ENCODE measurements around the gene CEP164.
"Not testable (repeated sequence)": the region's sequence is repeated elsewhere in the genome, so short reads cannot be mapped to it uniquely, and the experiment has no call there.

The CEP164 gene

DNA sequence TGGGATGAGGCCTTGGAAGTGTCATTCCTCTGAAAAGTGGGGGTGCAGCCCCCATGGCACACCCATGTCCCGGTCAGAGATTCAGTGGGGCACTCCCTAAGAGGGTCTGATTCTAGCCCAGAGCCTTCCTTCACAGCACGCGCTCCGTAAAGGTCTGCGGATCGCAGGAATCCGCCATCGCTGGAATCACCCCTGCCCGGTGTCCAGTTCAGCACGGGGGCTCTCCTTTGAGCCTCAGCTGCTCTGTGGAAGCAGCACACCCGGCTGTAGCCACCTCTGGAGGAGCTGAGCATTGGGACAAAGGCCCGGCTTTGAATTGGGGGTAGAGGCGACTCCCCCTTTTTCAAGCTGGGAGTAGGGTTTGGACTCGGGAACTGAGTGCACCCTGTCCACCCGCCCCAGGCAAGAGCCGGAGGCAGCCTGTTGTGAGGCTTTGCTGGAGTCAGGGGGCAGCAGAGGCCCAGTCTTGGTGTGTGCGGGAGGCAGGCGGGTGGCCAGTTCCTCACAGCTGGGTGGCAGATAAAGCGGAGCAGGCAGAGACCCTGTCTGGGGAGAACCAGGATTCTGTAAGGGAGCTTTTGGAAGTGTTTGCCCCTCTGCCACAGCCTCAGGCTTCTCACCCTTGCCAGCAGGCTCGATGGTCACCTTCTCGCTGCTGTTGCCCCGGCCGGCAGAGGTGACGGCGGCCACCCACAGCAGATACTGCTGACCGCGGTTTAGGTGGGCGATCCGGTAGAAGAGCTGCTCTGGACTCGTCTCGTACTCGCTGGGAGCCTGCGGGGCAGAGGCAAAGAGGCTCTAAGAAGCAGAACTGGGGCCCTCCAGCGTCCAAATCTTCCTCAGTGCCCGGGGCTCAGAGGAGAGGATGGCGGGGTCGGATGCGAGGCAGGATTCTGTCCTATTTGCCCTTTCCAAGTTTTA lies 115.9 kb downstream of the CEP164 start:
- peak; percentile 34 for DNase-seq

DNA sequence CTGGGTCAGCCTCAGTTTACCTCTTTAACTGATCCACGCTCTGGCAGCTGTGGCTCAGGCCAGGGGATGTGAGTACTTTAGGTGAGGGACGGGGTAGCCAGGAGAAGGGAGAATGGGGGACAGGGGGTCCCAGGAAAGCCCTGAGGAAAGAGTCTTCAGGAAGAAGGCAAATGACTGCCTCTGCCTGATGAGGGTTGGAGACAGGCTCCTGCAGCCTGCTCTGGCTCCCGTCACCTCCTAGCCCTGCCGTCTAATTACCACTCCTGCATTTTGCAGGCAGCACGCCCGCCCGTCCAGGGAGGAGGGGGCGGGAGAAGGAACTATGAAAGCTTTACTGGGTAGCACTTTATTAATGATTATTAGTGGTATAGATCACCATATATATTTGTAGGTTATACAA lies 116.6 kb downstream of the CEP164 start:
- in situ Hi-C loops (cut with HindIII; ENCODE audit: low pct_ligation_motif_present, low pct_unique_long_range_greater_than_20kb, low sequenced_read_pairs) = loop anchor here (25.0 kb wide), 1 partner anchor 368 kb away; the partner anchor contains the start of gene FXYD2
- no peak for DNase-seq

More for the DNA sequence above, 115.9 kb downstream of the CEP164 start:
- in situ Hi-C loops (cut with HindIII; ENCODE audit: low pct_ligation_motif_present, low pct_unique_long_range_greater_than_20kb, low sequenced_read_pairs) = loop anchor here (25.0 kb wide), 1 partner anchor 369 kb away; the partner anchor contains the start of gene FXYD2

DNA sequence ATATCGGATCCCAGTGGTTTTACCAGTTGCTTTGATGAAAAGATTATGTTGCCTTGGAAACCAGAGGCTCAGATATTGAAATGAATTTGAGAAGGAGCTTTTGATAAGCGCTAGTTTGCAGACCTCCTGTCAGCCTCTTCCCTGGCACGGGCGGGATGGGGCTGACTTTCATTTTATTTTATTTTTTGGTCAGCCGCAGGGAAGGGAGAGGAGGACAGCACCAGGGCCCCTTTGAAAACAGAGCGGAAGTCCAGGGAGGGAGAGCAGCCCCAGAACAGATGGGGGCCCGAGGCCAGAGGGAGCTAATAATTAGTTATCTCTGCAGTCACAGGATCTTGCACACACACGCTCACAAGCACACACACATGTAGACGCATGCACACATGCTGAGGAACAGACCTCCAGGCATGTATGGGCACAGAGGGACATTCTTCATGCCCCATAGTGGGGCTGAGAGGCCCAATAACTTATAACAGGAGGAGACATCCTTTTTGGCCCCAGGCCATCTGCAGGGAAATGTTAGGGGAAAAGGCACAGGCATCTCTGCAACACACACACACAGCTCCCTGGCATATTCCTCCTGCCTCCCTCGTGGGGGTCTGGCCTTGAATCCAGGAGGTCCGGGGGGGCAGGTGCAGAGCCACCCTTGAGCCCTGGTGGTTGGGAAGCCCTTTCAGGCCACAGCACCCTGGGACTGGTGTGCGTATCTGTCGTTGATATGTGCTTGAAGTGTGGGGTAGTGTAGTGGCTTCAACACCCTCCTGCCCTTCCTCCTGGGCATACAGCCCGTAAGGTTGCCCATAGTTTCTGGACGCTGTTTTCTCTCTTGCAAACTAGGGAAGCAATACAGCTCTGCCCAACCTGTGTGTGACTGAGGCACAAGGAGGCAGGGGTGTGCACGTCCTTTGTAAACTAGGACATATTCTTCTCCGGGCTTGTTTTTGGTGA lies 117.3 kb downstream of the CEP164 start:
- no peak for DNase-seq
- in situ Hi-C loops (cut with HindIII; ENCODE audit: low pct_ligation_motif_present, low pct_unique_long_range_greater_than_20kb, low sequenced_read_pairs) = loop anchor here (25.0 kb wide), 1 partner anchor 367 kb away; the partner anchor contains the start of gene FXYD2

DNA sequence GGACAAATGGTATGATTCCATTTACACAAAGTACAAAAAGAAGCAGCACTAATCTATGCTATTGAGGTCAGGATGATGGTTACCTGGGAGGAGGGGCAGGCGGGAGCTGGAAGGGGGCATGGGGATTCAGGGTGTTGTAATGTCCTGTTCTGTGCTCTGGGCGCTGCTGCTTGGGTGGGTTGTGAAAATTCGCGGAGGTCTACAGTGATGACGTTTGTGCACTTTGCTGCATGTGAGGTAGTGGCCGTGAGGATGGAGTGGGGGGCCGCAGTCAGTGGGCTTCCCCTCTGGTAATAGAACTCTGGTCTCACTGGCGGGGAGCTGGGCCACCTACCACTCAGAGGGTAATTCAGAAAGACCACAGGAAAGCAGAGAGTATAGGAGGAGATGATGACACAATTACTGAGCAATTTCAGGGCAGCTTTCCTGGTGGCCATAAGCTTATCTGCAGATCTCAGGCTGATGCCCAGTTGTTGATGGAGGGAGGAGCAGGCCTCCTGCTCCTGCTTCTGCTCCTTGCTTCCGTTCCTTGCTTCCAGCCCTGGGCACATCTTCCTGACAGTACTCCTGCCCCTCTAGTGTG lies 121.5 kb downstream of the CEP164 start:
- in situ Hi-C loops (cut with HindIII; ENCODE audit: low pct_ligation_motif_present, low pct_unique_long_range_greater_than_20kb, low sequenced_read_pairs) = loop anchor here (25.0 kb wide), 1 partner anchor 363 kb away; the partner anchor contains the start of gene FXYD2
- DNase-seq = no peak

DNA sequence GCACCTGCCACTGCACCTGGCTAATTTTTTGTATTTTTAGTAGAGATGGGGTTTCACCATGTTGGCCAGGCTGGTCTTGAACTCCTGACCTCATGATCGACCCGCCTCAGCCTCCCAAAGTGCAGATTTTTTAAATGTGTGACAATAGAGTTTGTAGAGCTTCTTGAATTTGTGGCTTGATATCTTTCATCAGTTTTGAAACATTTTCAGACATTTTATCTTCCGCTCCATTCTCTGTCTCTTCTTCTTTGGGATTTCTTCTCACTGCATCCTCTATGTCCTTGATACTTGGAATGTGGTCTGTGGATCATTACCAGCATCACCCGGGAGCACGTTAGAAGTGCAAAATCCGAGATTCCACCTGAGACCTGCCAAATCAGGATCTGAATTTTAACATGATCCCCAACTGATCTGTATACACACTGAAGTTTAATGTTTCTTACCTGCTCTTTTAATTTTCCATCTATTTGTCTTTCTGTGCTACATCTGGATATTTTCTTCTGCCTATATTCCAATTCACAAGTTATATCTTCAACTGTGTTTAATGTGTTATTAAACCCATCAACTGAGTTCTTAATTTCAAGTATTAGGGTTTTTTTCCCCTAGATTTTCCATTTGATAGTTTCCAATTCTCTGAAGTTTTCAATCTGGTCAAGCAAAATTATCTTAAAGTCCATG lies 126.4 kb downstream of the CEP164 start:
- in situ Hi-C loops (cut with HindIII; ENCODE audit: low pct_ligation_motif_present, low pct_unique_long_range_greater_than_20kb, low sequenced_read_pairs) = no loop called here

DNA sequence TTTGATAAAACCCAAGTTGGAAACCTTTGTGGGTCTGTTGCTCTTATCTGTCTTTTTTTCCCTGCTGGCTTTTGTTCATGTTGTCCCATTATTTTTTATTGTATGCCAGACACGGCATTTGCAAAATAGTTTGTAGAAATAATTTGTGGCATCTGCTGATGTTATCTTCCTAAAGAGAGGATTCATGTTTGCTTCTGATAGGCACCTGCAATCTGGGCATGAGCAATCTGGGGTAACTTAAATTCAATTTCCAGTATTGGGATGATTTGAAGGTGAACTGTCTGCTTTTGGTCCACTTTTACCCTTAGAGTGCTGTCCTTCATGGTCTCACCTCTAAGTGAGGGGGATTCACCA lies 126.9 kb downstream of the CEP164 start:
- DNase-seq = no peak
- in situ Hi-C loops (cut with HindIII; ENCODE audit: low pct_ligation_motif_present, low pct_unique_long_range_greater_than_20kb, low sequenced_read_pairs) = no loop called here

More for the DNA sequence above, 126.4 kb downstream of the CEP164 start:
- no peak for DNase-seq

DNA sequence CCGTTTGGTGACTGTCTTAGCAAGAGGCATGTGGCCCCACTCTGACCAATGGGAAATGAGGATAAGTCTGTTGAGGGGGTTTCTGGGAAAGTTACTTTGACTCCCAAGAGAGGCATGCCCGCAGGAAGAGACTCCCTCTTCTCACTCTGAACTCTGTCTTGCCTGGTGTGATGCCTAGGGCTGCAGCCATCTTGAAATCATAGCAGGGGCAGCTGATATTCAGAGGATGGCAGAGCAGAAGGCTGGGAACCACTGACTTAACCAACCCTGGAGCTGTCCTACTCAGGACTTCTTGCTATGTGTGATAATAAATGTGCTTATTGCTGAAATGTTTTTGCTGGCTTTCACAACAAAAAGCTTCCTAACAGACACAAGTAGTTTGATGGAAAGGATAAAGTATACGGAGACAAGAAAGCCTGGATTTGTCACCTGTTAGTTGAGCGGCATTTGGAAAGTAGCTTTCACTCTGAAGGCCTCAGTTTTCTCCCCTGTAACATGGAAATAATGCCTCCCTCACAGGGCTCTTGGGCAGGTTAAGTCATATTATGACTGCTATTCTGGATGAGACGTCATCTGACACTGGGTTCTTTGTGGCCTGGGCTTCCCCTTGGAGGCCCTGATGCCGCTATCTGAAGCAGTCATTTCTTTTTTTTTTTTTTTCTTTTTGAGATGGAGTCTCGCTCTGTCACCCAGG lies 128.5 kb downstream of the CEP164 start:
- no peak for DNase-seq
- in situ Hi-C loops (cut with HindIII; ENCODE audit: low pct_ligation_motif_present, low pct_unique_long_range_greater_than_20kb, low sequenced_read_pairs) = no loop called here

DNA sequence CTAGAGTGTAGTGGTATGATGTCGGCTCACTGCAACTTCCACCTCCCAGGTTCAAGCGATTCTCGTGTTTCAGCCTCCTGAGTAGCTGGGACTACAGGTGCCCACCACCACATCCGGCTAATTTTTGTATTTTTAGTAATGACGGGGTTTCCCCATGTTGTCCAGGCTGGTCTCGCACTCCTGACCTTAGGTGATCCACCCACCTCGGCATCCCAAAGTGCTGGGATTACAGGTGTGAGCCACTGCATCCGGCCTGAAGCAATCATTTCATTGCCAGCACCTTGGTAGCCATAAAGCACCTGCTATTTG lies 129.0 kb downstream of the CEP164 start:
- DNase-seq; in situ Hi-C loops (cut with HindIII; ENCODE audit: low pct_ligation_motif_present, low pct_unique_long_range_greater_than_20kb, low sequenced_read_pairs): not testable (repeated sequence)

DNA sequence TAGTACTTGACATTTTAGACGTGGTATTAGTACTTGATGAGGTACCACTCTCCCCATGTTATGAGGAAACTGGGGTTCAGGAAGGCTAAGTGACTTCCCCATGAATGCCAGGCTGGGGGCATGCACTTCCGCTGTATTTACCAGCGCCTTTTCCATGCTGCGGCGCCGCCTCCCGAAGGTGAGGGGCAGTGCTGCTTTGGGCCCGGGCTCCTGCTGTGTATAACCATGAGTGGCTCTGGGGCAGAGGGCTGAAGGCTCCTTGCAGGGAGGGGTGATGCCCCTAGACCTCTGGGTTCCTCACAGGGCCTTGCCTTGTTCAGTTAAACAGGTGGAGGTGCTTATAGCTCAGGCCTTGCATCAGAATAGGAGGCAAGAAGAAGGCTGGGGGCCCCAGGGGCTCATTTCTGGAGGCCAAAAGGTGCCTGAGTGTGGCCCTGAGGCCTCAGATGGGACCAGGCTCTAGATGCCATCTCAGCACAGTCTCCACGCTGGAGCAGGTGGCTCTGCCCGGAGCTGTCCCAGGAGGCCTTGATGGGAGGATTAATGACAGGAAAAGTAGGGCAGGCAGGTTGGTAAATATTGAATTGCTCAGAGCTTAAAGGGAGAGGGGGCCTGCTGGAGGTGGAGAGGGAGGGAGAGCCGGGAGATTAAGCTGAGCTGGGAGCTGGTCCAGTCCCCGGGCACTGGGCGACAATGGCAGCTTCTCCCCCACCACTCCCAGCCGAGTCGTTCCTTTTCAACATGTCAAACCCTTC lies 129.6 kb downstream of the CEP164 start:
- in situ Hi-C loops (cut with HindIII; ENCODE audit: low pct_ligation_motif_present, low pct_unique_long_range_greater_than_20kb, low sequenced_read_pairs) = no loop called here
- DNase-seq = no peak

DNA sequence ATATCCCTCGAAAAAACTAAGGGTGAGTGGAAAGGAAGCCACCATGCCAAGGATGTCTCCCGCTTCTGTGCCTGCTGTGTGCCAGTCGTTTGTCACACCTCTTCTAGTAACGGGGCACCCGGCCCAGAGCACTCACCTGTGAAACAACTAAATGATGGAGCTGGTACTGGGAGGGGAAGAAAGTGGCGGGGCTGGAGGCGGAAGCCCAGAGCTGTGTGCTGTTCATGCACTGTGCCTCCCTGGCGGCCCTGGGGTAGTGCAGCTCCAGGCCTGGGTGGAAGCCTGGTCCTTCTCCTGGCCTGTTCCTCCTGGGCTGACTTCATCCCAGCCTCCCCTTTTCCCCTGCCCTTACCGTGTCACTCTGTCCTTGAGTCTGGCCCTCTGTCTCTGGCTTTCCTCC lies 130.2 kb downstream of the CEP164 start:
- DNase-seq = no peak
- in situ Hi-C loops (cut with HindIII; ENCODE audit: low pct_ligation_motif_present, low pct_unique_long_range_greater_than_20kb, low sequenced_read_pairs) = no loop called here

DNA sequence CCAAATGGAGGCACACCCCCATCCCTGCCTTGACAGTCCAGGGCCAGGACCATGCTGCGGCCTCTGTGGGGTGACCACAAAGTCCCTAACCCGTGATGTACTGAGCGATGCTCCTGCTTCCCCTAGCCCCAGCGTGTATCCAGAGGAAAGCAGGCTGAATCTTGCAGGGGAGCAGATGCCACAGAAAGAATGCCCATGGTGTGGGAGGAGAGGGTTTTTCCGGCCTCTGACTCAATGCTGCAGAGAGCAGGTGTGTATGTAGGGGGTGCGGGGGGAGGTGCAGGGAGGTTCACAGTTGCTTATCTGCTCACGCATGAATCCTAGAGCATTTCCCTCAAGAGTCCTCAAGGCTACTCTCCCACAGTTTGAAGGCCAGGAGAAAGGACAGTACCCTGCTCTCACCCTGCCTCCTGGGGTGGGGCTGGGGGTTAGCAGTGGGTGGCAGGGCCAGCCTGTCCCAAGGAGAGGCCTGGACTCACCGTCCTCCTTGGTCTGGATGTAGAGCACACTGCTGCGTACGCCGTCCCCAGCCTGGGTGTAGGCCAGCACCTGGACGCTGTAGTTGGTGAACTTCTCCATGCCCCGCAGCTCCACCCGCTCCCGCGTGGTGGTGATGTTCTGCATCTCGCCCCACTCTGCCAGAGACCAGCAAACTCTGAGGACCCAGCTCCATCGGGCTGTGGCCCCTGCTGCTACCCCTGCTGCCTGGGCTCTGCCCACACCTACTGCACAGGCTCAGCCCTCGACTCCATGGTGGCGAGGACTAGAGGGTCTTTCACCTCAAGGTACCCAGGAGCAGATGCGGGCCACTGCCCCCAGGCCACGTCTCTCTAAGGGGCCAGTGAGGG lies 130.8 kb downstream of the CEP164 start:
- no peak for DNase-seq
- in situ Hi-C loops (cut with HindIII; ENCODE audit: low pct_ligation_motif_present, low pct_unique_long_range_greater_than_20kb, low sequenced_read_pairs) = no loop called here

DNA sequence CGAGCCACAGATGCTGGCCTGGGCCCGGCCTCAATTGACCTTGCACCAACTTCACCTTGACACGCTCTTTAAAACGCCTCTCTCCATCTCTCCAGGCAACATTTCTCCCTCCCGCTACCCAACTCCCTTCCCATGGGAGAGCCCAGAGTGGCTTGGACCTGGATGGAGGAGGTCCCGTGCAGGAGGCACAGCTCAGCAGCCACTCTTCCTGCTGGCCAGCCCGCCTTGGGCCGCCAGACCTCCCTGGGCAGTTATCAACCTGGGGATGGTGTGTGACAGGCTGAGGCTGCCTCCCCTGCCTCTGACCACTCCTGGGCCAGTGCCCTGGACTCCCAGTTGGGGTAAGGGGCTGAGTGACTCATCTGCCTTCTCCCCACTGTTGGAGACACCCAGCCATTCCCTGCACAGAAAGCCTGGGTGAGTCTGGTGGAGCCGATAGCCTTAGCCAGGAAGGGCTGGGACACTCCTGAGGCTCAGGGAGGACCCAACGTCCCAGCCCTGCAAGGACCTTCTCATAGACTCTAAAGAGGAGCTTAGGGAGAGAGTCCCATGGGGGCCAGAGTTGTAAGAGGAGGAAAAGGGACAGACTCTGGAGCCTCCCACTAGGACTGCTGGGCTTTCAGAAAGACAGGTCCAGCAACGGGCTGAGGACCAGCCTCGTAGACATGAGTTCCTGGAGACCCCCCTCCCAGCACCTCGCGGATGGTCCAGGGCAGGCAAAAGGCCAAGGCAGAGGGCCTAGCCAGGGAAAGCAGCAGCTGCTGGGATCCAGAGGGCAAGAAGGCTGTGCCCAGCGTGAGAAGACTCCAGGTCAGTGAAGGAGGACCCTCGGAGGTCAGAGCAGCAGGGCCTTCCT lies 131.7 kb downstream of the CEP164 start:
- DNase-seq = no peak
- in situ Hi-C loops (cut with HindIII; ENCODE audit: low pct_ligation_motif_present, low pct_unique_long_range_greater_than_20kb, low sequenced_read_pairs) = no loop called here

DNA sequence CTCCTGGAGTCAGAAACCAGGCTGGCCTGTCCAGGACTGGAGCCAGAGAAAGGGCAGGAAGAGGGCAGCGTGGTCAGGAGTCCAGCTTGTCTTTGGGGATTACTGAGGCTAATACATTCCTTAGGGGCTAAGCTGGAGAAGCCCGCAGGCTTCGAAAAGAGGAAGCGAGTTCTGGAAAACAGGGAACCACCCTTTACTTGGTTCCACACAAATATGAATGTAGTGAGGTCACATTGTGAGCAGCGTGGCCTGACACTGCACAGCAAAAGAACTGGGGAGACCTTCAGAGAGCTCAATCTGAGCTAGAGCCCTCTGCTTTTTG lies 132.3 kb downstream of the CEP164 start:
- DNase-seq = no peak
- in situ Hi-C loops (cut with HindIII; ENCODE audit: low pct_ligation_motif_present, low pct_unique_long_range_greater_than_20kb, low sequenced_read_pairs) = no loop called here

DNA sequence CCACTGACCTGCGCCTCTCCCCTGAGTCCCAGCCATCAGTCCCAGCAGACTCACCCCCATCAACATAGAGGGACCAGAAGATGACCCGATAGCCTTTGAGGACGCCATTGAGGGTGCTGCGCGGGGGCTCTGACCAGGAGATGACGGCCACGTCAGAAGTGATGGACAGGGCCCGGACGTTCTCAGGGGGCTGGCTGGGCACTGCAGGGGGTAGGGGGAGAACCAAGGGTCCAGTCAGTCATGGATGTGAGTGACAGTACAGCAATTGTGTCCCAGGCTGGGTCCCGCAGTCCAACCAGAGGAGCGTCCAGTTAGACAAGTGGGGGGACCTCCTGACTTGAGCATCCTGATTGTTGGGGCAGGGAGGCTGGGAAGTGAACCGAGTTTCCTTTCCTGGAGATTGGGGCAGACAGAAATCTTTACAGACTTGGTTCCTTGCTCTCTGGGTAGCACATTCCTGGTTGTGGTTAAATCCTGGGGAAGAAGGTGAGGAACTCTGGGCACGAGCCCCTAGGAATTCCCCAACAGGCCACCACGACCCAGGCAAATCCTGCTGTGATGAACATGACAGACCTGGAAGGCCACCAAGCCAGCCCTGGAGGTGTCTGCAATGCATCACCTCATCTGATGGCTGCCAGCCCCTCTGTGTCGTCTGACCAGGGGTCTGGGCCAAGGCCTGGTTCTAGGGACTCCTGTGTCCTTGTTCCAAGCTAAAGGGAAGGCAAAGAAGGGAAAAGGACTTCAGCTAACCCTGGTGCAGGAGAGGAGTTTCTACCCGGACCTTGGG lies 133.9 kb downstream of the CEP164 start:
- DNase-seq = no peak
- in situ Hi-C loops (cut with HindIII; ENCODE audit: low pct_ligation_motif_present, low pct_unique_long_range_greater_than_20kb, low sequenced_read_pairs) = no loop called here
